Stimulated activated CD4-positive, alpha-beta T cell treated with anti-CD3 and anti-CD28 coated beads, Interleukin-2, amount 100 ng/mL, for 48 hours (primary cell): ENCODE measurements around the gene HECTD4.
A peak's percentile ranks its signal among the peaks of the same experiment; 100 is the strongest.

ENCODE experiments used
- DNase-seq, 2 donors: peaks; one replicate each; pipeline ENCODE4 v3.0.0-alpha.2; 2020

HECTD4 gene

DNA sequence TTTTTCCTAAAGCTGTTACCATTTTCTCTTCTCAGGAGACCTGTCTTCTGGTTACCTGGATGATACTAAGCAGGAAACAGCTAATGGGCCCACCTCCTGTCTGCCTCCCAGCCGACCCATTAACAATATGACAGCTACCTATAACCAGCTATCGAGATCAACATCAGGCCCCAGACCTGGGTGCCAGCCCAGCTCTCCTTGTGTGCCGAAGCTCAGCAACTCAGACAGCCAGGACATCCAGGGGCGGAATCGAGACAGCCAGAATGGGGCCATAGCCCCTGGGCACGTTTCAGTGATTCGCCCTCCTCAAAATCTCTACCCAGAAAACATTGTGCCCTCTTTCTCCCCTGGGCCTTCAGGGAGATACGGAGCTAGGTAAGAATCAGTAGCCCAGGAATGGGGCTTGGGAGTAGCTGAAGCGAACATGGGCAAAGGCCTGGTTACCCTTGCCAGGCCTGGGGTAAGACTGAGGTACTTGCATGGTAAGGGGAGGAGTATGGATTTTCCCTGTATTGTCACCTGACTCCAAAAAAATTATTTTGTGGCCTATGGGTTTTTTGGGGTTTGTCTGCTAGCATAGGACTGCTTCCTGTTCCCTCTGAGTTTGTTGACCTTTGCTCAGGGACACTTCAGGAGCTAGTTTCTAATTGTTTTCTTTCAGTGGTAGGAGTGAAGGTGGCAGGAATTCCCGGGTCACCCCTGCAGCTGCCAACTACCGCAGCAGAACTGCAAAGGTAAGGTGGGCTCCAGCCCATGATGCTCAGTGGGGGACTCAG, 230.3 kb downstream of the HECTD4 start:
- DNase-seq: no peak

- no peak for DNase-seq
These were observed 232.6 kb downstream of the HECTD4 start for GRCh38 chr12:112149596-112149995.

DNA sequence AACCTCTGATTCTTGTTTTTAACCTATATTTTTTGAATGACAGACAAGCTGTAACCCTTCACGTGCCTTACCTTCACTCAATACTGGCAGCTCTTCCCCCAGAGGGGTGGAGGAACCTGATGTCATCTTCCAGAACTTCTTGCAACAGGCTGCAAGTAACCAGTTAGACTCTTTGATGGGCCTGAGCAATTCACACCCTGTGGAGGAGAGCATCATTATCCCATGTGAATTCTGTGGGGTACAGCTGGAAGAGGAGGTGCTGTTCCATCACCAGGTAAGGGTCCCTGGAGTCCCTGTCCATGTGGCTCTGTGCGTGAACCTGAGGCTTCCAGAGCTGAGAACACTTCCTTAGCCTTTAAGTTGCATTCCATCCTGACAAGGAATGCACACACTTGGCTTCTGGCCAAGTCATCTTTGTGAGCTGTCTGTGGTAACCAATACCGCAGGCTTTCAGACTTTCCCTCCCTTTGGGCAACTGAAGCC, 234.2 kb downstream of the HECTD4 start:
- no peak for DNase-seq

GRCh38 chr12:112146123-112146522, 236.1 kb downstream of the HECTD4 start:
- DNase-seq: no peak

DNA sequence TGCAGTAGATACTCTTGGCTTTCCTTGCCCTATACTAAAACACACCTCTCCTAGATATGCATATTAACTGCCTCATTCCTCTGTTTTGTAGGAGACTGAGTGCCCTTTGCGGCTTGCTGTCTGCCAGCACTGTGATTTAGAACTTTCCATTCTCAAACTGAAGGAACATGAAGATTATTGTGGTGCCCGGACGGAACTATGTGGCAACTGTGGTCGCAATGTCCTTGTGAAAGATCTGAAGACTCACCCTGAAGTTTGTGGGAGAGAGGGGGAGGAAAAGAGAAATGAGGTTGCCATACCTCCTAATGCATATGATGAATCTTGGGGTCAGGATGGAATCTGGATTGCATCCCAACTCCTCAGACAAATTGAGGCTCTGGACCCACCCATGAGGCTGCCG, 241.5 kb downstream of the HECTD4 start:
- DNase-seq: no peak

- no peak for DNase-seq
These were observed 247.5 kb downstream of the HECTD4 start for GRCh38 chr12:112134731-112135130.

DNA sequence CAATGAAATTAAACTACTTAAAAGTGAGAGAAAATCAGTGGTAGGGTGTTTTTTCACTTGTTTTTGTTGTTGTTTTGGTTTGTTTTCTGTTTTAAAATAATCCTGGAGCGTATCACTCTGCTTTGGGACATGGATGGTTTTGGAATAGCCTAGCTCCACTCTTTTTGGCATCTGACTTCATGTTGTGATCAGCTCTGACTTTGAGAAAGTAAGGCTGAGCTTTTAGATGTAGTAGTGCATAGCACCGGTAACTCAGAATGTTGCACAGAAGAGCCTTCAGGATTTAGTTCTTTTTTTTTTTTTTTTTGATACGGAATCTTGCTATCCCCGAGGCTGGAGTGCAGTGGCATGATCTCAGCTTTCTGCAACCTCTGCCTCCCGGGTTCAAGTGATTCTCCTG, 248.8 kb downstream of the HECTD4 start:
- DNase-seq: no peak

DNA sequence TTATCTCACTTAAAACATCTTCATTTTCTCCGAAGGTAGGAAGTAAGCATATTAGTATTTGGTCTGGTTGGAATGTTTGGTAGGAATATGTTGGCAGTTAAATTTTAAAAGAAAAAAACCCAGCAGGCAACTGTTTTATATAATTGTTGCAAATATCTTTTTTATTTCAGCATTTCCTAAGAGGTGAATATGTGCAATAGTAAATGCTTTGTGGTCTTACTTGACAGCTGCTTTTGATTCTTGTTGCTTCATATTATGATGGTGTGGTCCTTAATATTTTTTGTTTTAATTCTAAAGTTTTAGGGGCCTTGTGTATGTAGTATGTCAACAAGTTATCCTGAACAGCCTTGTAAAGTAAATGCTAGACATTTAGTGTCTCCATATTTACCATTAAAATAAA, 250.5 kb downstream of the HECTD4 start:
- DNase-seq: no peak

DNA sequence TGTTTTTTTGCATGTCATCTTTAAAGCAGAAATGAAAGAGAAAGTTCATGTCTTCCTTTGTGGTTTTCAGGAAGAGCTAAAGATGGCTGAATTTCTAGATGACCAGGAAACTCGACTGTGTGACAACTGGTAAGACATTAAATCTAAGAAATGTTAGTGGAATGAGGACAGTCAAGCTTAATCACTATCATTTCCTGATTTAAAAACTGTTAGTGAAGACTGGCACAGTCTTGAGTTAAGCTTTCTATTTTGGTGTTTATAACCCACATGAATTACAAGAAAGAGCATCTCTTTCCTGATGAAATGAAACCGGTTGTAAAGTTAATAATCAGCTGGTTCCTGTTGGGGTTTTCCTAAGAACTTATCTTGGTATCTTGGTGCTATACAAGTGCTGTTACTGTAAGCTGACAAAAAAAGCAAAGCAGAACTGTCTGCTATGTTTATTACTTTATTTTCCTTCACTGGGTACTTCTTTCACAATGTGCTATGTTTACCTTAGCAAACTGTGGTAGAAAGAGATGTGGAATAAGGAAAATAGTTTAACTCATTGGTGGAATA, 251.7 kb downstream of the HECTD4 start:
- no peak for DNase-seq

GRCh38 chr12:112126911-112127310, 255.3 kb downstream of the HECTD4 start:
- no peak for DNase-seq

- no peak for DNase-seq
These were observed 256.2 kb downstream of the HECTD4 start for GRCh38 chr12:112126000-112126438.

- peak; percentile 98 to 99 for DNase-seq
These were observed 256.8 kb downstream of the HECTD4 start, which contains the start of gene TRAFD1 for GRCh38 chr12:112125250-112125999. Gene TRAFD1 (plus strand): TSS chr12:112125560. CDS start chr12:112130523, 4,963 bp downstream.

DNA sequence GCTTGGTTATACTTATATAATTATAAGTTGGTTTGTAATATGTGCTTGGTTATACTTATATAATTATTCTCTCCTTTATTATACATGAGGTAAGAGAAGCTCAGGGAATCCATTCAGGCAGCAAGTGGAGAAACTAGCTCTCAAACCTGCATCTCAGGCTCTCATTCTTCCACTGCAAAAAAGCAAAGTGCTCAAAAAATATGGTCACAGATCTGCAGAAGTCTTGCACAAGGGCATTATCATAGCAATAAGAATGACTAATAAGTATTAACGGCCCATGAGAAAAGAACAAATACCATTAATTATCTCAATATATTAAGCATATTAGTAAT, 257.3 kb downstream of the HECTD4 start:
- DNase-seq: no peak

DNA sequence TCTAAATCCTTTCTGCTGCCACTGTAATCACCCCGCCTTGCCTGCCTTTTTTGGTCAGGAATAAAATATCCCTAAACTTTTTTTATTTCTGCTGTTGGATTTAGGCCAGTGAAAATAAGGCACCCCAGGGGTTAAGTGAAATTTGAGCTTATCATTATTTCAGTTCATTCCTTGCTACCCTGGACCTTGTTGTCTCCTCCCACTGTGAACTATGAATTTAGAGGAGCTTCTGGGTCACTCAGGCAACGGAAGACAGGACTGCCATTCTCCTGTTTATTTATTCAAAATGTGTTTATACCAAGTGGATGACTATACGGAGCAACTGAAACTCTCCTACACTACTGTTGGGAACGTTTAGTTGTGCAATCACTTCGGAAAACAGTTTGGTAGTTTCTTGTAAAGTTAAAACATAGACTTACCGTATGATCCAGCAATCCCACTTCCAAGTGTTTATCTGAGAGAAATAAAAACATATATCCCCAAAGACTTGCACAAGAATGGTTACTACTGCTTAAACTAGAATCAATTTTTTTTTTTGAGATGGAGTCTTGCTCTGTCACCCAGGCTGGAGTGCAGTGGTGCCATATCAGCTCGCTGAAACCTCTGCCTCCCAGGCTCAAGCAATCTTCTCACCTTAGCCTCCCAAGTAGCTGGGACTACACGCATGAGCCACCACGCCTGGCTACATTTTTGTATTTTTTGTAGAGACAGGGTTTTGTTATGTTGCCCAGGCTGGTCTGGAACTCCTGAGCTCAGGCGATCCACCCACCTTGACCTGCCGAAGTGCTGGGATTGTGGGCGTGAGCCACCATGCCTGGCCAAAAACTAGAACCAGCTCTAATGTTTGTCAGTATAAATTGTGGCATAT, 259.2 kb downstream of the HECTD4 start:
- no peak for DNase-seq

DNA sequence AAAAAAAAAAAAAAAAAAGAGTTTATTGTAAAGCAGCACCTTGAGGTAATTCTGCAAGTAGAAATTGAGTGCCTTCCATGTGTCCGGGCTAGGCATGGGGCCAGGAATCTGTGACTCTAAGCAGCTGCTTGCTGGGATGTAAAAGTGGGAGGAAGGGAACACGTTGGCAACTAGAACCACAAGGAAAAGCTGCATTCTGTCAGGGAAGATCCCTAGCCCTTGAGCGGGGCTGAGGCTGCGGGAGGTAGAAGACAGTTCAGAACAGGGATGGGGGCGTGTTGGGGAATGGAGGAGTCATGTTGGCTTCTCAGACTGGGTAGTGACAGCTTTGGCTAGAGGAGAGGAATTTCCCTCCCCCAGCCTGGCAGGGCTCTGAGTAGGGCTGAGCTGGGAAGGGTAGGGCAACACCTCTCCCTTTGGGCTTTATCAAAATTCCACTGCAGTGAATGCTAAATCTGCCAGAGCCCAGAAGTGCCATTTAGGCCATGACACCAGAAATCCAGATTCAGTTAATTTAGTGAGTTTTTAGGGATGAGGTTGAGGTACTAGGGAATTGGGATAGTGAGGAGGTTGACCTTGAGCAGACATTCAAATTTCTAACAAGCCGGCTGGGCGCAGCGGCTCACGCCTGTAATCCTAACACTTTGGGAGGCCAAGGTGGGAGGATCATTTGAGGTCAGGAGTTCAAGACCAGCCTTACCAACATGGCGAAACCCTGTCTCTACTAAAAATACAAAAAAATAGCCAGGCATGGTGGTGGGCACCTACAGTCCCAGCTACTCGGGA, 260.3 kb downstream of the HECTD4 start:
- no peak for DNase-seq

GRCh38 chr12:112117685-112118084, 264.5 kb downstream of the HECTD4 start:
- no peak for DNase-seq

DNA sequence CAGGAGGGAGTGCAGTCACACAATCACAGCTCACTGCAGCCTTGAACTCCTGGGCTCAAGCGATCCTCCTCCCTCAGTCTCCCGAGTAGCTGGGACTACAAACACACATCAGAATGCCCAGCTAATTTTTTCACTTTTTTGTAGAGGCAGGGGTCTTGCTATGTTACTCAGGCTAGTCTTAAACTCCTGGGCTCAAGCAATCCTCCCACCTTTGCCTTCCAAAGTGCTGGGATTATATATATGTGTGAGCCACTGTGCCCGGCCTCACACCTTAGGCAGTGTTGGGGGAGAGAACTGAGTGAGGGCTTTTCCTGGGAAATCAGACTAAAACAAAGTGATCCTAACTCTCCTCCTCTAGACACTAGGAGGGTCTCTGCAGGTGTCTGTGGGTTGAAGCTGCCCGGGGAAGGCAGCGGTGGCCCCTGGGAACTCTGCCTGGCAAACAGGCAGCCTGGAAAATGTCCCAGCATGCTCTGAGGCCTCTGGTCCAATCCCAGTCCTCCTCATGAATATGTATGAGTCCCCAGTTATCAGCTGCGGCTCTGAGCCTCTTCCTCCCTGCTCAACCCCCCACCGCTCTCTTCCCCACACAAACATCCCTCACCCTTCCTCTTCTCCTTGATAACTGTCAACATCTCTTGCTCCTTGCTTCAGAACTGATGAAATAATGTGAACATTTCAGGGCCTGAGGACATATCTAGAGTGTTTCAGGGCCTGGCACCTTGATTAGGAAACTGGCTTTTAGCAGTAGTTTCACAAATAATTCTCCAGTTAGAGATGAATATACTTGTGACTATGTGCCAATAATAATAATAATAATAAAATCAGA, 265.8 kb downstream of the HECTD4 start:
- DNase-seq: no peak

GRCh38 chr12:112115259-112116045, 266.8 kb downstream of the HECTD4 start:
- DNase-seq: no peak

GRCh38 chr12:112112409-112113133, 269.7 kb downstream of the HECTD4 start:
- no peak for DNase-seq

DNA sequence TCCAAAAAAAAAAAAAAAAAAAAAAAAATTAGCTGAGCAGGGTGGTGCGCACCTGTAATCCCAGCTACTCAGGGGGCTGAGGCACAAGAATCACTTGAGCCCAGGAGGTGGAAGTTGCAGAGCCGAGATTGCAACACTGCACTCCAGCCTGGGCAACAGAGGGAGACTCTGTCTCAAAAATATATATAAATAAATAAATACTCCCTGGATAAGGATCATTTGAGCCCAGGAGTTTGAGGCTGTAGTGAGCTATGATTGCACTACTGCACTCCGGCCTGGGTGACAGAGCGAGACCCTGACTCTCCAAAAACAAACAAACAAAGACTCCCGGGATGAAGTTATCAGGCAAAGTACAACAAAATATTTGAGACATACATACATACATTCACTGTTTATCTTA, 270.3 kb downstream of the HECTD4 start:
- DNase-seq: no peak
